ENCODE measurements around the gene ABLIM1.

Gene ABLIM1

GRCh38 chr10:114491933-114492332, 166.1 kb downstream of the ABLIM1 start:
- DNase-seq (ENCODE audit: low read depth in 1 of 2, low spot score in 1 of 2) = no peak

GRCh38 chr10:114491419-114491818, 166.7 kb downstream of the ABLIM1 start:
- DNase-seq (ENCODE audit: low read depth in 1 of 2, low spot score in 1 of 2) = no peak

- no peak for DNase-seq (ENCODE audit: low read depth in 1 of 2, low spot score in 1 of 2)
Measured at GRCh38 chr10:114489521-114490310, 168.4 kb downstream of the ABLIM1 start.

- DNase-seq (ENCODE audit: low read depth in 1 of 2, low spot score in 1 of 2) = no peak
Measured at GRCh38 chr10:114487815-114488536, 170.1 kb downstream of the ABLIM1 start.

GRCh38 chr10:114486938-114487814, 170.9 kb downstream of the ABLIM1 start:
- no peak for DNase-seq (ENCODE audit: low read depth in 1 of 2, low spot score in 1 of 2)

GRCh38 chr10:114485696-114486400, 172.2 kb downstream of the ABLIM1 start:
- DNase-seq (ENCODE audit: low read depth in 1 of 2, low spot score in 1 of 2) = no peak

- DNase-seq (ENCODE audit: low read depth in 1 of 2, low spot score in 1 of 2) = no peak
Measured at GRCh38 chr10:114483575-114483974, 174.5 kb downstream of the ABLIM1 start.

GRCh38 chr10:114482480-114483304, 175.4 kb downstream of the ABLIM1 start:
- no peak for DNase-seq (ENCODE audit: low read depth in 1 of 2, low spot score in 1 of 2)

GRCh38 chr10:114481055-114481454, 177.0 kb downstream of the ABLIM1 start:
- no peak for DNase-seq (ENCODE audit: low read depth in 1 of 2, low spot score in 1 of 2)

GRCh38 chr10:114479836-114480235, 178.2 kb downstream of the ABLIM1 start:
- DNase-seq (ENCODE audit: low read depth in 1 of 2, low spot score in 1 of 2) = no peak

GRCh38 chr10:114479307-114479706, 178.8 kb downstream of the ABLIM1 start:
- no peak for DNase-seq (ENCODE audit: low read depth in 1 of 2, low spot score in 1 of 2)

GRCh38 chr10:114478281-114478680, 179.8 kb downstream of the ABLIM1 start:
- DNase-seq (ENCODE audit: low read depth in 1 of 2, low spot score in 1 of 2) = no peak

- no peak for DNase-seq (ENCODE audit: low read depth in 1 of 2, low spot score in 1 of 2)
Measured at GRCh38 chr10:114477285-114477684, 180.8 kb downstream of the ABLIM1 start.

- no peak for DNase-seq (ENCODE audit: low read depth in 1 of 2, low spot score in 1 of 2)
Measured at GRCh38 chr10:114474989-114475388, 183.1 kb downstream of the ABLIM1 start.

- DNase-seq (ENCODE audit: low read depth in 1 of 2, low spot score in 1 of 2) = no peak
Measured at GRCh38 chr10:114473776-114474175, 184.3 kb downstream of the ABLIM1 start.

- no peak for DNase-seq (ENCODE audit: low read depth in 1 of 2, low spot score in 1 of 2)
Measured at GRCh38 chr10:114472877-114473253, 185.2 kb downstream of the ABLIM1 start.

- no peak for DNase-seq (ENCODE audit: low read depth in 1 of 2, low spot score in 1 of 2)
Measured at GRCh38 chr10:114471906-114472876, 185.9 kb downstream of the ABLIM1 start.

- DNase-seq (ENCODE audit: low read depth in 1 of 2, low spot score in 1 of 2) = peak; percentile 28 to 46
Measured at GRCh38 chr10:114470956-114471905, 186.8 kb downstream of the ABLIM1 start.

Measured in stimulated activated CD4-positive, alpha-beta T cell treated with anti-CD3 and anti-CD28 coated beads, Interleukin-15, amount 100 ng/mL, for 1 hour (primary cell).